HepG2 (cell line): Measurements from ENCODE around the gene CCL17. TPM values are rescaled to one million over a fixed set of nuclear protein-coding genes. Genes with fewer than 3 reads are reported as not detected.
A peak's percentile ranks its signal among the peaks of the same experiment; 100 is the strongest.

ENCODE experiments used
- DPF2 ChIP-seq: sonication (generic); formaldehyde crosslinking; IDR thresholded peaks from 2 replicates; pipeline ENCODE4 v1.4.0; 2020; ENCODE audit warnings: mild to moderate bottlenecking, low read depth, missing genetic modification reagents, borderline replicate concordance
- EEA1 ChIP-seq: sonication (generic); formaldehyde crosslinking; IDR thresholded peaks from 2 replicates; pipeline ENCODE4 v1.5.1; 2020; ENCODE audit warnings: mild to moderate bottlenecking, missing genetic modification reagents, borderline replicate concordance
- GMEB2 ChIP-seq: IDR thresholded peaks from 2 replicates; pipeline ENCODE4 v1.6.1; 2016; ENCODE audit warnings: missing biosample characterization, missing genetic modification reagents, low read depth
- KDM2A ChIP-seq: sonication (generic); formaldehyde crosslinking; IDR thresholded peaks from 2 replicates; pipeline ENCODE4 v1.4.0; 2020; ENCODE audit warnings: low read depth, missing genetic modification reagents, borderline replicate concordance
- SNAPC2 ChIP-seq: sonication (generic); formaldehyde crosslinking; IDR thresholded peaks from 2 replicates; pipeline ENCODE4 v1.8.1; 2022; ENCODE audit warnings: mild to moderate bottlenecking, missing genetic modification reagents
- STAG1 ChIP-seq: sonication (generic); formaldehyde crosslinking; IDR thresholded peaks from 2 replicates; pipeline ENCODE4 v1.4.0; 2020; ENCODE audit warnings: missing genetic modification reagents
- SUZ12 ChIP-seq: fragments of 150-350 bp; IDR thresholded peaks from 2 replicates; pipeline ENCODE4 v1.6.1; 2014; ENCODE audit warnings: low read depth, low read length
- ZBTB10 ChIP-seq: sonication (generic); formaldehyde crosslinking; IDR thresholded peaks from 2 replicates; pipeline ENCODE4 v1.4.0; 2020; ENCODE audit warnings: missing genetic modification reagents, borderline replicate concordance
- ZFP90 ChIP-seq: sonication (generic); formaldehyde crosslinking; IDR thresholded peaks from 2 replicates; pipeline ENCODE4 v1.8.0; 2022; ENCODE audit warnings: missing genetic modification reagents, mild to moderate bottlenecking, inconsistent platforms, borderline replicate concordance
- ZNF143 ChIP-seq: sonication (generic); formaldehyde crosslinking; IDR thresholded peaks from 2 replicates; pipeline ENCODE4 v1.4.0; 2020; ENCODE audit warnings: missing genetic modification reagents
- ZNF598 ChIP-seq: sonication (generic); formaldehyde crosslinking; IDR thresholded peaks from 2 replicates; pipeline ENCODE4 v1.5.1; 2020; ENCODE audit warnings: mild to moderate bottlenecking, missing genetic modification reagents, borderline replicate concordance
- ZNF83 ChIP-seq: sonication (generic); formaldehyde crosslinking; IDR thresholded peaks from 2 replicates; pipeline ENCODE4 v1.4.0; 2020; ENCODE audit warnings: missing genetic modification reagents, mild to moderate bottlenecking, borderline replicate concordance
- polyA plus RNA-seq, 8 experiments: library from polyadenylated mRNA; depleted of rRNA in 3 of 8; stranded (reverse) in 7 of 8; unstranded in 1 of 8; fragments of >200 nt; fragmentation: Illumina TruSeq in 4 of 8; extraction: Trizol in 4 of 8; gene quantifications; 2 replicates each; pipeline versions ENCODE4 v1.2.1 to v1.2.3, GENCODE V29; 2011 to 2016; ENCODE audit warnings: low read depth in 4 of 8, missing spikeins in 1 of 8, mixed read lengths in 1 of 8; ENCODE audit not compliant: insufficient read depth in 1 of 8
- total RNA-seq, 5 experiments: library from RNA; depleted of rRNA; stranded (reverse); fragments of >200 nt; fragmentation: Illumina TruSeq; extraction: Trizol; gene quantifications; 2 replicates each; pipeline ENCODE4 v1.2.3, GENCODE V29; 2016; ENCODE audit warnings: low read depth in 1 of 5
- TF ChIP-seq, protein P1 (sequence below): sonication (generic); formaldehyde crosslinking; IDR thresholded peaks from 2 replicates; pipeline ENCODE4 v1.4.0; 2020; ENCODE audit warnings: missing genetic modification reagents, borderline replicate concordance
- TF ChIP-seq, protein P2 (sequence below): sonication (generic); formaldehyde crosslinking; IDR thresholded peaks from 2 replicates; pipeline ENCODE4 v1.5.1; 2020; ENCODE audit warnings: mild to moderate bottlenecking, missing genetic modification reagents, moderate library complexity

Gene CCL17
- total and polyA plus RNA-seq, 2 of the 13 experiments (the other 11 are each of a cell fraction or from before 2014, with no cell fraction given): not detected

DNA sequence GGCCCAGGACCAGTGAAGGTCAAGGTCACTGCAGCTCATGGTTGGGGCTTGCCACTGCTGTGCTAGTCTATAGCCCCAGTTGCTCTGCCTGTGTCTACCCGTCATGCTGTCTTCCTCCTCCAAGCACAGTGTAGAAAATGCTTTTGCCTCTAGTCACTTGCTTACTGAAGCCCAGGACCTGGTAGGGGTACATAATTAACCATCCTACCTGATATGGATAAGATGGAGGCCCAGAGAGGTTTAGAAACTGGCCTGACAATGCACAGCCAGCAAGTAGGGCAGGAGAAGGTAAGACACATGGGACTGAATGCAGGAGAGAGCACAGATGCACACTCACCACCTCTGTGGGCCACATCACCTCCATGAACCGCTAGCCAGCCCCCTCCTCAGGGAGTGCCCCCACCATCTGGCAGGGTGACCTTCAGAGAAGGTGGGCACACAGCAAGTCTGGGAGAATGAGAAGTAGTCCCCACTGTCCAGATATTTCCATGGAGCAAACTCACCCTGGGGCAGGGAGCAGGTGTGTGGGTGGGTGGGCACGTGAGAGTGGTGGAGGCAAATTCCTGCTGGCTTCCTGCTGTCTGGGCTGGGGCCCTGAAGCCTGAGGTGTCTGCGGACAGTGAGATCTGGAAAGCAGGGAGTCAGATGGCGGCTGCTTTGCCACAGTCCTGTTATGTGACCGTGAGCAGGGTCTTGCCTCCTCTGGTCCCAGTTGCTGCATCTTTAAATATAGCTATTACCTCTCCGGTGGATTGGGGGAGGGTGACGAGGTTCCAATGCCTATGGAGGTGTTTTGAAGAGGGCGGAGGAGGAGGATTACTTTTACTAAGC, 31.2 kb upstream of the CCL17 start (continued):
- 0 out of 2 replicates have a peak, but pooled peaks have one; percentile 58 for TF ChIP-seq DPF2 (CRISPR knock-in tag)
- 0 out of 2 replicates have a peak, but pooled peaks have one; percentile 6 for TF ChIP-seq GMEB2 (CRISPR knock-in tag)
- TF ChIP-seq KDM2A (CRISPR knock-in tag): 0 out of 2 replicates have a peak, but pooled peaks have one; percentile 1
- TF ChIP-seq STAG1 (CRISPR knock-in tag): peak; percentile 26
- TF ChIP-seq ZNF598 (CRISPR knock-in tag): no peak
- 0 out of 2 replicates have a peak, but pooled peaks have one; percentile 85 for TF ChIP-seq SNAPC2 (CRISPR knock-in tag)
- no peak for TF ChIP-seq ZNF83 (CRISPR knock-in tag)
- TF ChIP-seq ZNF143 (CRISPR knock-in tag): peak; percentile 65
- peak; percentile 96; the same call in 1 of the 2 replicates for TF ChIP-seq ZBTB10 (CRISPR knock-in tag)
- no peak for TF ChIP-seq EEA1
- TF ChIP-seq, protein P1, sequence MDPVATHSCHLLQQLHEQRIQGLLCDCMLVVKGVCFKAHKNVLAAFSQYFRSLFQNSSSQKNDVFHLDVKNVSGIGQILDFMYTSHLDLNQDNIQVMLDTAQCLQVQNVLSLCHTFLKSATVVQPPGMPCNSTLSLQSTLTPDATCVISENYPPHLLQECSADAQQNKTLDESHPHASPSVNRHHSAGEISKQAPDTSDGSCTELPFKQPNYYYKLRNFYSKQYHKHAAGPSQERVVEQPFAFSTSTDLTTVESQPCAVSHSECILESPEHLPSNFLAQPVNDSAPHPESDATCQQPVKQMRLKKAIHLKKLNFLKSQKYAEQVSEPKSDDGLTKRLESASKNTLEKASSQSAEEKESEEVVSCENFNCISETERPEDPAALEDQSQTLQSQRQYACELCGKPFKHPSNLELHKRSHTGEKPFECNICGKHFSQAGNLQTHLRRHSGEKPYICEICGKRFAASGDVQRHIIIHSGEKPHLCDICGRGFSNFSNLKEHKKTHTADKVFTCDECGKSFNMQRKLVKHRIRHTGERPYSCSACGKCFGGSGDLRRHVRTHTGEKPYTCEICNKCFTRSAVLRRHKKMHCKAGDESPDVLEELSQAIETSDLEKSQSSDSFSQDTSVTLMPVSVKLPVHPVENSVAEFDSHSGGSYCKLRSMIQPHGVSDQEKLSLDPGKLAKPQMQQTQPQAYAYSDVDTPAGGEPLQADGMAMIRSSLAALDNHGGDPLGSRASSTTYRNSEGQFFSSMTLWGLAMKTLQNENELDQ (CRISPR knock-in tag): peak; percentile 60; the same call in 1 of the 2 replicates
- TF ChIP-seq SUZ12: no peak
- TF ChIP-seq, protein P2, sequence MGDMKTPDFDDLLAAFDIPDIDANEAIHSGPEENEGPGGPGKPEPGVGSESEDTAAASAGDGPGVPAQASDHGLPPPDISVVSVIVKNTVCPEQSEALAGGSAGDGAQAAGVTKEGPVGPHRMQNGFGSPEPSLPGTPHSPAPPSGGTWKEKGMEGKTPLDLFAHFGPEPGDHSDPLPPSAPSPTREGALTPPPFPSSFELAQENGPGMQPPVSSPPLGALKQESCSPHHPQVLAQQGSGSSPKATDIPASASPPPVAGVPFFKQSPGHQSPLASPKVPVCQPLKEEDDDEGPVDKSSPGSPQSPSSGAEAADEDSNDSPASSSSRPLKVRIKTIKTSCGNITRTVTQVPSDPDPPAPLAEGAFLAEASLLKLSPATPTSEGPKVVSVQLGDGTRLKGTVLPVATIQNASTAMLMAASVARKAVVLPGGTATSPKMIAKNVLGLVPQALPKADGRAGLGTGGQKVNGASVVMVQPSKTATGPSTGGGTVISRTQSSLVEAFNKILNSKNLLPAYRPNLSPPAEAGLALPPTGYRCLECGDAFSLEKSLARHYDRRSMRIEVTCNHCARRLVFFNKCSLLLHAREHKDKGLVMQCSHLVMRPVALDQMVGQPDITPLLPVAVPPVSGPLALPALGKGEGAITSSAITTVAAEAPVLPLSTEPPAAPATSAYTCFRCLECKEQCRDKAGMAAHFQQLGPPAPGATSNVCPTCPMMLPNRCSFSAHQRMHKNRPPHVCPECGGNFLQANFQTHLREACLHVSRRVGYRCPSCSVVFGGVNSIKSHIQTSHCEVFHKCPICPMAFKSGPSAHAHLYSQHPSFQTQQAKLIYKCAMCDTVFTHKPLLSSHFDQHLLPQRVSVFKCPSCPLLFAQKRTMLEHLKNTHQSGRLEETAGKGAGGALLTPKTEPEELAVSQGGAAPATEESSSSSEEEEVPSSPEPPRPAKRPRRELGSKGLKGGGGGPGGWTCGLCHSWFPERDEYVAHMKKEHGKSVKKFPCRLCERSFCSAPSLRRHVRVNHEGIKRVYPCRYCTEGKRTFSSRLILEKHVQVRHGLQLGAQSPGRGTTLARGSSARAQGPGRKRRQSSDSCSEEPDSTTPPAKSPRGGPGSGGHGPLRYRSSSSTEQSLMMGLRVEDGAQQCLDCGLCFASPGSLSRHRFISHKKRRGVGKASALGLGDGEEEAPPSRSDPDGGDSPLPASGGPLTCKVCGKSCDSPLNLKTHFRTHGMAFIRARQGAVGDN (CRISPR knock-in tag): no peak
- 0 out of 2 replicates have a peak, but pooled peaks have one; percentile 6 for TF ChIP-seq ZFP90 (CRISPR knock-in tag)
